GM13976 (cell line): Measurements from ENCODE around the gene JCHAIN.

ENCODE experiments used
- DNase-seq: peaks from one replicate; pipeline ENCODE4 v3.0.0; 2012; ENCODE audit warnings: low spot score
- in situ Hi-C: fragments of 300-500 bp; cut with MboI; formaldehyde crosslinking; loops from one replicate; pipeline ENCODE4 v1.12.0; 2022; ENCODE audit warnings: low sequenced_read_pairs, mixed read lengths, inconsistent platforms; ENCODE audit not compliant: unreplicated experiment
- TF ChIP-seq, protein P1 (sequence below): IDR thresholded peaks from 2 replicates; pipeline ENCODE4 v1.5.1; 2012; ENCODE audit warnings: borderline replicate concordance, mild to moderate bottlenecking; ENCODE audit not compliant: insufficient read depth; ENCODE audit errors: extremely low read depth, missing control alignments, control extremely low read depth

JCHAIN gene

DNA sequence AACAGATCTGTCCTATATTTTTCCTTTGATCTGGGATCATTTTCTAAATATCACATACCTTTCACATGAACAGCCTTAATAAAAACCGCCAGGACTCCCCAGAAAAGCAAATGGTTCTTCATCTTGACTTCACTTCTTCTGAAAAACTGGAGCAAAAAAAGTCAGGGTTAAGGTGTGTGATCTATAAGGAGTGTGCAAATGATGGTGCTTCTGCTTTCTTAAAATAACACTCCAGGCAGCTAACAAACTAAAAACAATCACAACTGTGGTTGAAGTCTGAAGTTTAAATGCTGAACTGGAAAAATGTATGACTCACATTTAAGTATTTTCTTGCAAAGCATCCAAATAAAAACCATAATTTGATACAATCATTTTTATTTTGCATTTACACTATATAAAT is at the start of gene JCHAIN:
Gene JCHAIN, minus strand, starts transcription at position 140 of the 400 bp plus-strand sequence. Its CDS starts 18 bp downstream, at position 122.
- no peak for DNase-seq
- in situ Hi-C loops = loop anchor here (25.0 kb wide), 1 partner anchor 346 kb away; no protein-coding TSS in a partner anchor
- TF ChIP-seq, protein P1, sequence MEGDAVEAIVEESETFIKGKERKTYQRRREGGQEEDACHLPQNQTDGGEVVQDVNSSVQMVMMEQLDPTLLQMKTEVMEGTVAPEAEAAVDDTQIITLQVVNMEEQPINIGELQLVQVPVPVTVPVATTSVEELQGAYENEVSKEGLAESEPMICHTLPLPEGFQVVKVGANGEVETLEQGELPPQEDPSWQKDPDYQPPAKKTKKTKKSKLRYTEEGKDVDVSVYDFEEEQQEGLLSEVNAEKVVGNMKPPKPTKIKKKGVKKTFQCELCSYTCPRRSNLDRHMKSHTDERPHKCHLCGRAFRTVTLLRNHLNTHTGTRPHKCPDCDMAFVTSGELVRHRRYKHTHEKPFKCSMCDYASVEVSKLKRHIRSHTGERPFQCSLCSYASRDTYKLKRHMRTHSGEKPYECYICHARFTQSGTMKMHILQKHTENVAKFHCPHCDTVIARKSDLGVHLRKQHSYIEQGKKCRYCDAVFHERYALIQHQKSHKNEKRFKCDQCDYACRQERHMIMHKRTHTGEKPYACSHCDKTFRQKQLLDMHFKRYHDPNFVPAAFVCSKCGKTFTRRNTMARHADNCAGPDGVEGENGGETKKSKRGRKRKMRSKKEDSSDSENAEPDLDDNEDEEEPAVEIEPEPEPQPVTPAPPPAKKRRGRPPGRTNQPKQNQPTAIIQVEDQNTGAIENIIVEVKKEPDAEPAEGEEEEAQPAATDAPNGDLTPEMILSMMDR = no peak

DNA sequence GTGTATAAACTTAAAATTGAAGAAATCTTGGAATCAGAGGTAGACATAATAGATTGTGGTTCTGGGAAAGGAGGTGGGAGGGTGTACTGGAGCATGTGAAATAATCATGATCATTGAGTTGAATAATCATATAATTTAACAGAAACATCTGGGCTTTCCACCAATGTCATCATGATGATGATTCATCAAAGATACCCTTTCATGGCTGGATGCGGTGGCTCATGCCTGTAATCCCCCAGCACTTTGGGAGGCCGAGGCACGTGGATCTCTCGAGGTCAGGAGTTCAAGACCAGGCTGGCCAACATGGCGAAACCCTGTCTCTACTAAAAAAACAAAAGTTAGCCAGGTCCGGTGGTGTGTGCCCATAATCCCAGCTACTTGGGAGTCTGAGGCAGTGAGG is 48.8 kb upstream of the JCHAIN start:
- in situ Hi-C loops = no loop called here
- DNase-seq = no peak
- TF ChIP-seq, protein P1 = no peak

DNA sequence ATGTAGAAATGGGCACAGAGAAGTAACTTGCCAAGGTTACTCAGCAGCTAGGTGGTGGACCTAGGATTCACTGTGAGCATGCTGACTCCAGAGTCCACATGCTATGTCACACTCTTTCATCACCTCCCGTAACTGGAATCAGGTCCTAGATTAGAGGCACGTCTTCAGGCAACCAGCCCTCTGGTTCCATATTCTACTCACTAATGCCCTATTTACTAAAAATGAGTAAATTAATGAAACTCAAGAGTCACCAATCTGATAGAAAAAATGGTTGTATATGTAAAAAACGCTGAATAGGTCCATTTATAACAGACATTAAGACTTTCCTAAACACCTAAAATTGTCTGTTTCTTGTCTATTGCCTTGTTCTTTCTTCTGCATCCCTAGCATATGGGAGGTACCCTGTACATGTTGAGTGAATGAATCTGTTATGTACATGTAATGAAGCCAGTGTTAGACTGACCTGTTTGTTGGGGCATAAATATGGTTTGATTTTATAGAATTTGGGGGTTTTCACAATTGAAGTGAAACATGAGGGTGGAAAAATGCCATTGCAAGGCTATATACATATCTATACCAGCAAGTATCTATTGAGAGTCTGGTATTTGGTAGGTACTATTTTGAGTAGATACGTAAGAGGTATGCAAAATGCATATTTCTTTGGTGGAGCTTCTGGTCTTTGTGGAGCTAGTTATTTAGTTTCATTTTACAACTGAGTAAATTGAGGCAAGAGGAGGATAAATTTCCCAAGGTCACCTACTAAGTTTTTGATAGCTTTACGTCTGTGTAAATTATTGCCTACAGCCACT is 48.0 kb upstream of the JCHAIN start:
- TF ChIP-seq, protein P1 = no peak
- DNase-seq = no peak
- in situ Hi-C loops = no loop called here

DNA sequence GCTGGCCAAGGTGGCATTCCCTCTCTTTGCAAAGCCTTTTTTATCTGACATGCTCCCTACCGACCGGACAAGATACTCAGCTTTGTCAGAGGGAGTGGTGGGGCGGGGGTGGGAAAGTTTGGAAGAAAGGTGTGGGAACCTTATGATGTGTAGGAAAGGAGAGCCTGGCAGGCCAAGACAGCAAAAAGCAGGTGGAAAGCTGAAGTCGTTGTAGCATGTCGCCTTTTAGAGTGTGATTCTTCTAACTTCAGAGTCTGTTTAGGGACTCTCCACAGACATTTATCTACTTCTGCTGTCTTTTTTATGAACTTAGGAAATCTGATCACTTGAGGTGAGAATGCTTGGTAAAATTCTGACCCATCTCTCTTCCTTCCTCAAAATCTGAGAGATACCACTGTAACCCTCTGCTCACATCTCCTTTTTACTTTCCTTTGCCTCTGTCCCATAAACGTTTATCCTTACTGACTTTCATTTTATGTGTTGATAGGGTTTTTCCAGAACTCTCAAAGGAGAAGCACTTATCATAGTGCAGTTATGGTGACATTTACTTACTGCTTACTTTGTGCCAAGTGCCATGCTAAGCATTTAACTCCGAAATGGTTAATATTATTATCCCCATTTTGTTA is 47.3 kb upstream of the JCHAIN start:
- TF ChIP-seq, protein P1 = no peak
- no peak for DNase-seq
- in situ Hi-C loops = no loop called here

DNA sequence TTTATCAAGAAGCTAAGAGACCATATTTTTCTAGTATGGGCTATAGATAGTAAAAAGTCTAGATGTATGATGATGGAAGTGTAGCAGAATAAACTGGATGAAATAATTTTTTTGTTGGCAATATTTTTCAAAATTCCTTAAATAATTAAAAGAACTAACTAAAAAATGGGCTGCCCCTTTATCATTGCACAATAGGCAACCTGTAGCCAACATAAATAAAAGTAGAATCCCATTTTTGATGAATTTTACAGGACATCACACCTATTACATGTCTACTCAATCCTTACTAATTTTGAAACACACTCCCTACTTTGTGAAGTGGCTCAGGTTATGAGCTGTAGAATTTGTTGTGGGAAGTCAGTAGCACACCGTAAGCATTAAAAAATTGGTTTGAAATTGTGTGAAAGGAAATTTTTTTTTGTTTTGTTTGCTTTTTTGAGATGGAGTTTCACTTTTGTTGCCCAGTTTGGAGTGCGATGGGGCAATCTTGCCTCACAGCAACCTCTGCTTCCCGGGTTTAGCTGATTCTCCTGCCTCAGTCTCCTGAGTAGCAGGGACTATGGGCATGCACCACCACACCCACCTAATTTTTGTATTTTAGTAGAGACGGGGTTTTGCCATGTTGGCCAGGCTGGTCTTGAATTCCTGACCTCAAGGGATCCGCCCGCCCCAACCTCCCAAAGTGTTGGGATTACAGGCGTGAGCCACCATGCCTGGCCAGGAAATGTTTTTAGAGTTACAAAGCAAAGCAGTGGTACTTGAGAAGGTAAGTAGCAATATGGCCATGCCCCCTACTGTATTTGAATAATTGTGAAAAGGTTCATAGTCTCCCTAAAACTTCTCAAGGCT is 46.5 kb upstream of the JCHAIN start:
- in situ Hi-C loops = no loop called here
- TF ChIP-seq, protein P1 = no peak

DNA sequence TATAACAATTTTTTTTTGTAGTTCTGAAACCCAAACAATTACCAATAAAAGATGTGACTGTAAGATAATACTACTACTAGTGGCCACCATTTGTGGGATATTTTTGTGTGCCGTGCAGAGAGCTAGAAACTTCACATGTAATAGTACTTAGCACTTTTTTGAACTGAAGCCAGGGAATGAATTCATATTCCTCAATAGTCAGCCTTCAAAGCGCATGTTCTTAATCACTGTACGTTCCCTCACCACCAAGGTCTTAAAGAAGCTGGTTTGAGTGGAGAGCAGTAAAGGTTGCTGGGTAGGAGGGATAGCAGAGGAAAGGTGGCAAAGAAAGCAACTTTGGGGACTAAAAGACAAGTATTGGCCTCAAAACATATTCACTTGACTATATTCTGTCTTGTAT is 45.8 kb upstream of the JCHAIN start:
- DNase-seq = no peak
- in situ Hi-C loops = no loop called here
- TF ChIP-seq, protein P1 = no peak

More for the DNA sequence above, 46.5 kb upstream of the JCHAIN start:
- no peak for DNase-seq
